WTC11 (cell line): ENCODE data around the gene GPR12. TPM values are rescaled to one million over a fixed set of nuclear protein-coding genes. Genes with fewer than 3 reads are reported as not detected.

Source experiments
- ATAC-seq: fragments of 200-7000 bp; cut with Tn5 transposase; 2 replicates; pipeline ENCODE4 v1.10.0; 2021; ENCODE audit warnings: mild to moderate bottlenecking, moderate library complexity
- CTCF ChIA-PET: fragments of 300-600 bp; sonication (Branson Sonifier 250); formaldehyde crosslinking; loops from one replicate; lab custom pipeline; 2021; ENCODE audit warnings: antibody characterized with exemption; lab: Charles Lee
- POLR2A ChIA-PET: fragments of 350-600 bp; sonication (Branson Sonifier 250); formaldehyde crosslinking; loops from one replicate; lab custom pipeline; 2021; ENCODE audit warnings: antibody characterized with exemption; lab: Charles Lee
- DNase-seq: peaks from one replicate; pipeline ENCODE4 v3.0.0; 2021; ENCODE audit warnings: low spot score
- H3K27ac Mint-ChIP-seq: 2 replicates; pipeline ENCODE4 v1.8.0; 2021; ENCODE audit warnings: mixed read lengths
- H3K27me3 Mint-ChIP-seq: 2 replicates; pipeline ENCODE4 v1.8.0; 2021; ENCODE audit warnings: low read depth, mild to moderate bottlenecking, moderate library complexity, mixed read lengths
- H3K36me3 Mint-ChIP-seq: 2 replicates; pipeline ENCODE4 v1.8.0; 2021; ENCODE audit warnings: mixed read lengths
- H3K4me1 Mint-ChIP-seq: 2 replicates; pipeline ENCODE4 v1.8.0; 2022; ENCODE audit warnings: mixed read lengths
- H3K4me3 Mint-ChIP-seq: 2 replicates; pipeline ENCODE4 v1.8.0; 2021; ENCODE audit warnings: mild to moderate bottlenecking, moderate library complexity, mixed read lengths
- H3K9me3 Mint-ChIP-seq: 2 replicates; pipeline ENCODE4 v1.8.0; 2021; ENCODE audit warnings: mixed read lengths
- ATF1 ChIP-seq: sonication (generic); formaldehyde crosslinking; IDR thresholded peaks from 2 replicates; pipeline ENCODE4 v1.8.1; 2023; ENCODE audit warnings: mild to moderate bottlenecking, moderate library complexity, missing genetic modification reagents
- CBFB ChIP-seq: sonication (generic); formaldehyde crosslinking; IDR thresholded peaks from 2 replicates; pipeline ENCODE4 v1.8.1; 2022; ENCODE audit warnings: mild to moderate bottlenecking, low read depth, missing genetic modification reagents
- ETV6 ChIP-seq: sonication (generic); formaldehyde crosslinking; IDR thresholded peaks from 2 replicates; pipeline ENCODE4 v1.8.1; 2022; ENCODE audit warnings: mild to moderate bottlenecking, missing genetic modification reagents
- GABPB1 ChIP-seq: sonication (generic); formaldehyde crosslinking; IDR thresholded peaks from 2 replicates; pipeline ENCODE4 v1.8.1; 2023; ENCODE audit warnings: mild to moderate bottlenecking, missing genetic modification reagents
- GRHL2 ChIP-seq: fragments of 250-450 bp; sonication (Bioruptor Pico); IDR thresholded peaks from 2 replicates; pipeline ENCODE4 v1.8.0; 2022; ENCODE audit warnings: mild to moderate bottlenecking, moderate library complexity; ENCODE audit not compliant: insufficient replicate concordance, severe bottlenecking
- JAZF1 ChIP-seq: fragments of 250-450 bp; sonication (Bioruptor Pico); IDR thresholded peaks from 2 replicates; pipeline ENCODE4 v1.9.0; 2021; ENCODE audit warnings: moderate library complexity, mild to moderate bottlenecking, inconsistent platforms
- KAT7 ChIP-seq: sonication (generic); formaldehyde crosslinking; IDR thresholded peaks from 2 replicates; pipeline ENCODE4 v1.8.1; 2023; ENCODE audit warnings: missing genetic modification reagents, mild to moderate bottlenecking, borderline replicate concordance
- NFE2L1 ChIP-seq: sonication (generic); formaldehyde crosslinking; IDR thresholded peaks from 2 replicates; pipeline ENCODE4 v1.8.1; 2023; ENCODE audit warnings: missing genetic modification reagents
- NFYB ChIP-seq: sonication (generic); formaldehyde crosslinking; conservative IDR thresholded peaks from 2 replicates; pipeline ENCODE4 v1.8.0; 2022; ENCODE audit warnings: low read depth, missing genetic modification reagents
- RORB ChIP-seq: fragments of 250-450 bp; sonication (Bioruptor Pico); IDR thresholded peaks from 2 replicates; pipeline ENCODE4 v1.9.0; 2021; ENCODE audit warnings: mild to moderate bottlenecking
- SMAD3 ChIP-seq: sonication (generic); formaldehyde crosslinking; IDR thresholded peaks from 2 replicates; pipeline ENCODE4 v1.8.0; 2022; ENCODE audit warnings: missing genetic modification reagents, mild to moderate bottlenecking, borderline replicate concordance
- ZBTB21 ChIP-seq: sonication (generic); formaldehyde crosslinking; IDR thresholded peaks from 2 replicates; pipeline ENCODE4 v1.8.1; 2023; ENCODE audit warnings: mild to moderate bottlenecking, missing genetic modification reagents, borderline replicate concordance
- ZNF121 ChIP-seq: sonication (generic); formaldehyde crosslinking; IDR thresholded peaks from 2 replicates; pipeline ENCODE4 v1.8.0; 2023; ENCODE audit warnings: missing genetic modification reagents
- ZNF138 ChIP-seq: sonication (generic); formaldehyde crosslinking; conservative IDR thresholded peaks from 2 replicates; pipeline ENCODE4 v1.8.1; 2022; ENCODE audit warnings: mild to moderate bottlenecking, moderate library complexity, missing genetic modification reagents
- ZNF317 ChIP-seq: sonication (generic); formaldehyde crosslinking; IDR thresholded peaks from 2 replicates; pipeline ENCODE4 v1.8.1; 2023; ENCODE audit warnings: low read depth, mild to moderate bottlenecking, moderate library complexity, missing genetic modification reagents, borderline replicate concordance
- ZNF396 ChIP-seq: fragments of 250-450 bp; sonication (Bioruptor Pico); IDR thresholded peaks from 2 replicates; pipeline ENCODE4 v1.8.0; 2021; ENCODE audit warnings: mild to moderate bottlenecking, moderate library complexity, borderline replicate concordance
- total RNA-seq: library from RNA; stranded (reverse); gene quantifications from 3 replicates; pipeline ENCODE4 v1.2.3, GENCODE V29; 2021
- TF ChIP-seq, protein P1 (sequence below): sonication (generic); formaldehyde crosslinking; IDR thresholded peaks from 2 replicates; pipeline ENCODE4 v1.8.1; 2023; ENCODE audit warnings: mild to moderate bottlenecking, missing genetic modification reagents, moderate library complexity
- TF ChIP-seq, protein P2 (sequence below): sonication (generic); formaldehyde crosslinking; IDR thresholded peaks from 2 replicates; pipeline ENCODE4 v1.8.1; 2023; ENCODE audit warnings: mild to moderate bottlenecking, missing genetic modification reagents, moderate library complexity
- TF ChIP-seq, protein P3 (sequence below): fragments of 250-450 bp; sonication (Bioruptor Pico); IDR thresholded peaks from 2 replicates; pipeline ENCODE4 v1.9.0; 2021; ENCODE audit warnings: mild to moderate bottlenecking
- TF ChIP-seq, protein P4 (sequence below): sonication (generic); formaldehyde crosslinking; IDR thresholded peaks from 2 replicates; pipeline ENCODE4 v1.8.0; 2023; ENCODE audit warnings: mild to moderate bottlenecking, missing genetic modification reagents
- TF ChIP-seq, protein P5 (sequence below): sonication (generic); formaldehyde crosslinking; IDR thresholded peaks from 2 replicates; pipeline ENCODE4 v1.8.0; 2022; ENCODE audit warnings: missing genetic modification reagents

The GPR12 gene
- total RNA-seq, 1 experiment from 2014 or later = 0.07 TPM

DNA sequence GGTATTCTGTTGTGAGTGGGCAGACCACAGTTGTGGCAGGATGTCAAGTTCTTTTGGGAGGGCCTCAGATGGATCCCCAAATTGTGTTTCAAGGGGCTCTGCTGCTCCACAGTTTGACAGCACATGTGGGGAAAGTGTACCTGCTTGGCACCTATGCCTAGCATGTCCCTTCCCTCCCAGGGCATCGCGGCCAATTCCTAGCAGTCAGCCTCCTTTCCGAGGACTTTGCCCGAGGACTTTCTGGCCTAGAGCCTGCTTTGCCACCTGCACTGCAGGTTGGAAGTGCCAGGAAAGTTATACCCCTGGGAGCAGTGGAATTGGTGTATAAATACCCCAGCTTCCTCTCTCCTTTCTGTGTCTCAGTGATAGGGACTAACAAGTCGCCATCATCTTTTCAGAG is 11.9 kb upstream of the GPR12 start:
- ChIA-PET CTCF (no interaction called here), POLR2A (no interaction called here)
- Mint-ChIP-seq H3K27ac (no peak overlapping the region), H3K4me3 (no peak overlapping the region), H3K4me1 (no peaks in the 10 kb centered on the region), H3K27me3 (no peaks in the 10 kb centered on the region), H3K36me3 (no peaks in the 10 kb centered on the region), H3K9me3 (peaks cover 5% of the 10 kb centered on the region)
- ATAC-seq (no peak), DNase-seq (no peak)
- TF ChIP-seq ATF1 (no peak), NFYB (CRISPR knock-in tag) (no peak), JAZF1 (no peak), ZNF138 (no peak)

DNA sequence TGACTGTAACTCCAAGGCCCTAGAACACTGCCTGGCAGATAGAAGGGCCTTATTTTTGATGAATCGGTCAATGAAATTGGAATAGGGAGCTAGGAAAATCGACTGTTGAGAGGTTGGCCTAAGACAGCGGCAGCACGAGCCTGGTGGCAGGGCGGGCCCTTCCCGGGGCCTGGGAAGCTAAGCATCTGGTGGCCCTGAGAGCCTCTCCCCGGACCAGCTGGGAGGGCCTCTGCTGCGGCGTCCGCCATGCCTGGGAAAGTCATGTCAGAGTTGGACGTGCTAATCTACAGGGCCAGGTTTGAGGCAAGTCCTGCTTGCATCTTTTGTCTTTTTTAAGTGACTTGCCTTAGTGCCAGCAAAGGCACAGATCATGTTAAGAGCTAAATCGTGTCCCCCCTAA is 11.2 kb upstream of the GPR12 start:
- TF ChIP-seq JAZF1 = no peak
- TF ChIP-seq, protein P1, sequence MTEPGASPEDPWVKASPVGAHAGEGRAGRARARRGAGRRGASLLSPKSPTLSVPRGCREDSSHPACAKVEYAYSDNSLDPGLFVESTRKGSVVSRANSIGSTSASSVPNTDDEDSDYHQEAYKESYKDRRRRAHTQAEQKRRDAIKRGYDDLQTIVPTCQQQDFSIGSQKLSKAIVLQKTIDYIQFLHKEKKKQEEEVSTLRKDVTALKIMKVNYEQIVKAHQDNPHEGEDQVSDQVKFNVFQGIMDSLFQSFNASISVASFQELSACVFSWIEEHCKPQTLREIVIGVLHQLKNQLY = no peak
- no peak for TF ChIP-seq CBFB (CRISPR knock-in tag)
- TF ChIP-seq ZNF396 (CRISPR knock-in tag) = no peak
- TF ChIP-seq, protein P2, sequence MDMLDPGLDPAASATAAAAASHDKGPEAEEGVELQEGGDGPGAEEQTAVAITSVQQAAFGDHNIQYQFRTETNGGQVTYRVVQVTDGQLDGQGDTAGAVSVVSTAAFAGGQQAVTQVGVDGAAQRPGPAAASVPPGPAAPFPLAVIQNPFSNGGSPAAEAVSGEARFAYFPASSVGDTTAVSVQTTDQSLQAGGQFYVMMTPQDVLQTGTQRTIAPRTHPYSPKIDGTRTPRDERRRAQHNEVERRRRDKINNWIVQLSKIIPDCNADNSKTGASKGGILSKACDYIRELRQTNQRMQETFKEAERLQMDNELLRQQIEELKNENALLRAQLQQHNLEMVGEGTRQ (CRISPR knock-in tag) = no peak
- TF ChIP-seq SMAD3 (CRISPR knock-in tag) = no peak
- TF ChIP-seq NFYB (CRISPR knock-in tag) = no peak
- no peak for TF ChIP-seq ZBTB21 (CRISPR knock-in tag)
- no peak for TF ChIP-seq ETV6 (CRISPR knock-in tag)
- TF ChIP-seq RORB (CRISPR knock-in tag) = no peak
- TF ChIP-seq, protein P3, sequence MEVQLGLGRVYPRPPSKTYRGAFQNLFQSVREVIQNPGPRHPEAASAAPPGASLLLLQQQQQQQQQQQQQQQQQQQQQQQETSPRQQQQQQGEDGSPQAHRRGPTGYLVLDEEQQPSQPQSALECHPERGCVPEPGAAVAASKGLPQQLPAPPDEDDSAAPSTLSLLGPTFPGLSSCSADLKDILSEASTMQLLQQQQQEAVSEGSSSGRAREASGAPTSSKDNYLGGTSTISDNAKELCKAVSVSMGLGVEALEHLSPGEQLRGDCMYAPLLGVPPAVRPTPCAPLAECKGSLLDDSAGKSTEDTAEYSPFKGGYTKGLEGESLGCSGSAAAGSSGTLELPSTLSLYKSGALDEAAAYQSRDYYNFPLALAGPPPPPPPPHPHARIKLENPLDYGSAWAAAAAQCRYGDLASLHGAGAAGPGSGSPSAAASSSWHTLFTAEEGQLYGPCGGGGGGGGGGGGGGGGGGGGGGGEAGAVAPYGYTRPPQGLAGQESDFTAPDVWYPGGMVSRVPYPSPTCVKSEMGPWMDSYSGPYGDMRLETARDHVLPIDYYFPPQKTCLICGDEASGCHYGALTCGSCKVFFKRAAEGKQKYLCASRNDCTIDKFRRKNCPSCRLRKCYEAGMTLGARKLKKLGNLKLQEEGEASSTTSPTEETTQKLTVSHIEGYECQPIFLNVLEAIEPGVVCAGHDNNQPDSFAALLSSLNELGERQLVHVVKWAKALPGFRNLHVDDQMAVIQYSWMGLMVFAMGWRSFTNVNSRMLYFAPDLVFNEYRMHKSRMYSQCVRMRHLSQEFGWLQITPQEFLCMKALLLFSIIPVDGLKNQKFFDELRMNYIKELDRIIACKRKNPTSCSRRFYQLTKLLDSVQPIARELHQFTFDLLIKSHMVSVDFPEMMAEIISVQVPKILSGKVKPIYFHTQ (CRISPR knock-in tag) = no peak
- no peak for TF ChIP-seq GABPB1 (CRISPR knock-in tag)
- TF ChIP-seq ZNF317 (CRISPR knock-in tag) = no peak
- no peak for TF ChIP-seq KAT7 (CRISPR knock-in tag)
- no peak for TF ChIP-seq NFE2L1 (CRISPR knock-in tag)
- TF ChIP-seq, protein P4, sequence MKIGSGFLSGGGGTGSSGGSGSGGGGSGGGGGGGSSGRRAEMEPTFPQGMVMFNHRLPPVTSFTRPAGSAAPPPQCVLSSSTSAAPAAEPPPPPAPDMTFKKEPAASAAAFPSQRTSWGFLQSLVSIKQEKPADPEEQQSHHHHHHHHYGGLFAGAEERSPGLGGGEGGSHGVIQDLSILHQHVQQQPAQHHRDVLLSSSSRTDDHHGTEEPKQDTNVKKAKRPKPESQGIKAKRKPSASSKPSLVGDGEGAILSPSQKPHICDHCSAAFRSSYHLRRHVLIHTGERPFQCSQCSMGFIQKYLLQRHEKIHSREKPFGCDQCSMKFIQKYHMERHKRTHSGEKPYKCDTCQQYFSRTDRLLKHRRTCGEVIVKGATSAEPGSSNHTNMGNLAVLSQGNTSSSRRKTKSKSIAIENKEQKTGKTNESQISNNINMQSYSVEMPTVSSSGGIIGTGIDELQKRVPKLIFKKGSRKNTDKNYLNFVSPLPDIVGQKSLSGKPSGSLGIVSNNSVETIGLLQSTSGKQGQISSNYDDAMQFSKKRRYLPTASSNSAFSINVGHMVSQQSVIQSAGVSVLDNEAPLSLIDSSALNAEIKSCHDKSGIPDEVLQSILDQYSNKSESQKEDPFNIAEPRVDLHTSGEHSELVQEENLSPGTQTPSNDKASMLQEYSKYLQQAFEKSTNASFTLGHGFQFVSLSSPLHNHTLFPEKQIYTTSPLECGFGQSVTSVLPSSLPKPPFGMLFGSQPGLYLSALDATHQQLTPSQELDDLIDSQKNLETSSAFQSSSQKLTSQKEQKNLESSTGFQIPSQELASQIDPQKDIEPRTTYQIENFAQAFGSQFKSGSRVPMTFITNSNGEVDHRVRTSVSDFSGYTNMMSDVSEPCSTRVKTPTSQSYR (CRISPR knock-in tag) = no peak
- TF ChIP-seq, protein P5, sequence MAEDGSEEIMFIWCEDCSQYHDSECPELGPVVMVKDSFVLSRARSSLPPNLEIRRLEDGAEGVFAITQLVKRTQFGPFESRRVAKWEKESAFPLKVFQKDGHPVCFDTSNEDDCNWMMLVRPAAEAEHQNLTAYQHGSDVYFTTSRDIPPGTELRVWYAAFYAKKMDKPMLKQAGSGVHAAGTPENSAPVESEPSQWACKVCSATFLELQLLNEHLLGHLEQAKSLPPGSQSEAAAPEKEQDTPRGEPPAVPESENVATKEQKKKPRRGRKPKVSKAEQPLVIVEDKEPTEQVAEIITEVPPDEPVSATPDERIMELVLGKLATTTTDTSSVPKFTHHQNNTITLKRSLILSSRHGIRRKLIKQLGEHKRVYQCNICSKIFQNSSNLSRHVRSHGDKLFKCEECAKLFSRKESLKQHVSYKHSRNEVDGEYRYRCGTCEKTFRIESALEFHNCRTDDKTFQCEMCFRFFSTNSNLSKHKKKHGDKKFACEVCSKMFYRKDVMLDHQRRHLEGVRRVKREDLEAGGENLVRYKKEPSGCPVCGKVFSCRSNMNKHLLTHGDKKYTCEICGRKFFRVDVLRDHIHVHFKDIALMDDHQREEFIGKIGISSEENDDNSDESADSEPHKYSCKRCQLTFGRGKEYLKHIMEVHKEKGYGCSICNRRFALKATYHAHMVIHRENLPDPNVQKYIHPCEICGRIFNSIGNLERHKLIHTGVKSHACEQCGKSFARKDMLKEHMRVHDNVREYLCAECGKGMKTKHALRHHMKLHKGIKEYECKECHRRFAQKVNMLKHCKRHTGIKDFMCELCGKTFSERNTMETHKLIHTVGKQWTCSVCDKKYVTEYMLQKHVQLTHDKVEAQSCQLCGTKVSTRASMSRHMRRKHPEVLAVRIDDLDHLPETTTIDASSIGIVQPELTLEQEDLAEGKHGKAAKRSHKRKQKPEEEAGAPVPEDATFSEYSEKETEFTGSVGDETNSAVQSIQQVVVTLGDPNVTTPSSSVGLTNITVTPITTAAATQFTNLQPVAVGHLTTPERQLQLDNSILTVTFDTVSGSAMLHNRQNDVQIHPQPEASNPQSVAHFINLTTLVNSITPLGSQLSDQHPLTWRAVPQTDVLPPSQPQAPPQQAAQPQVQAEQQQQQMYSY (CRISPR knock-in tag) = no peak
- TF ChIP-seq GRHL2 (CRISPR knock-in tag) = no peak
- no peak for TF ChIP-seq ZNF121 (CRISPR knock-in tag)
- no peaks in the 10 kb centered on the region for H3K36me3 Mint-ChIP-seq
- POLR2A ChIA-PET = interaction anchor here (0.5 kb wide), 1 partner anchor 158 kb away, joined by 5 read pairs; no protein-coding TSS in a partner anchor
- no peak for ATAC-seq
- H3K9me3 Mint-ChIP-seq = peaks cover 2% of the 10 kb centered on the region
- H3K27ac Mint-ChIP-seq = no peak overlapping the region
- no peak for DNase-seq
- CTCF ChIA-PET = interaction anchor here (1.4 kb wide), 1 partner anchor 101 kb away, joined by 6 read pairs; no protein-coding TSS in a partner anchor
- no peaks in the 10 kb centered on the region for H3K4me1 Mint-ChIP-seq
- H3K4me3 Mint-ChIP-seq = no peak overlapping the region
- H3K27me3 Mint-ChIP-seq = no peaks in the 10 kb centered on the region
